ENCODE measurements around the gene RBPJ.

RBPJ gene

GRCh38 chr4:26375551-26375950 is 54.7 kb downstream of the RBPJ start:
- no peak for TF ChIP-seq ZFX (IDR thresholded peaks at IDR 0.05)
- no peak overlapping the region for H3K27ac ChIP-seq

DNA sequence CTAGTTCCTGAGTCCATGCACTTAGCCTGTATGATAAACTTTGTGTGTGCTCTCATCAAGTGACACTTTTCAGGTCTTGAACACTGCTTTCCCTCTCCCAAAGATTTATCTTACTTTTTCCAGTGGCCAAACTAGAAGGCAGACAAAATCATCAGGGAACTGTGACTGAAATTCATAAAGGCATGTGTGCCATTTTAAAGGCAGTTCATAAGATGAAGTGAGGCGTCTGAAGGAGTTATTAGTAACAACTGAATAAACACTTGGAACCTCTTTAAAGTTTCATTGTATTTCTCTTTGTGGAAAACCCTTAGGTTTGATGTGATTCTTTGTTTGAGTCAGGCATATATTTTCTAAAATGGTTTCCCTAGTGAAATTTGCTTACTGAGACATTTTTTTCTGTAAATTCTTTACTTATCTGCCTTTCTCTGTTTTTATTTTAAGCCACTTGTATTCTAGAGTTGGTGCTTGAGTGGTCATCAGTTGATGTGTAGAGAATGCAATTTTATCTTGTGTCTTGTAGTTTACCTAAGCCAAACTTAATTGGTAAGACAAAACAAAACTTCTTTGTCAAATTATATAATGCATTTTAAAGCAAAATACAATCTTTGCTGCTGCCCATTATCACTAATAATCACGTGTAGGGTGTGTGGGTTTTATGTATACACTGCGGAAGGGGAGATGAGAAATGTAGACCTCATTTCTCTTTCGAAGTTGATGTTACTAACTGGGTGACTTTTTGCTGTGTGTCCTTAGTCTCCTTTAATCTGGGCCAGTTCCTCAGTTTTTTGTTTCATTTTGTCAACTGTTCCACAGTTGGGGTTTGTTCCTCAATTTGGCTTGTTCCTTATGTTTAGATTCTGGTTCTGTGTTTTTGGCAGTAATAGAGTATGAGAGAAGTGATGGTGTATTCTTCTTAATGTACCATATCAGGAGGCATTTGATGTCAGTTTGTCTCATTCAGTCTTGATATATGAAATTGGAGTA is 56.8 kb downstream of the RBPJ start:
- TF ChIP-seq, protein P1, sequence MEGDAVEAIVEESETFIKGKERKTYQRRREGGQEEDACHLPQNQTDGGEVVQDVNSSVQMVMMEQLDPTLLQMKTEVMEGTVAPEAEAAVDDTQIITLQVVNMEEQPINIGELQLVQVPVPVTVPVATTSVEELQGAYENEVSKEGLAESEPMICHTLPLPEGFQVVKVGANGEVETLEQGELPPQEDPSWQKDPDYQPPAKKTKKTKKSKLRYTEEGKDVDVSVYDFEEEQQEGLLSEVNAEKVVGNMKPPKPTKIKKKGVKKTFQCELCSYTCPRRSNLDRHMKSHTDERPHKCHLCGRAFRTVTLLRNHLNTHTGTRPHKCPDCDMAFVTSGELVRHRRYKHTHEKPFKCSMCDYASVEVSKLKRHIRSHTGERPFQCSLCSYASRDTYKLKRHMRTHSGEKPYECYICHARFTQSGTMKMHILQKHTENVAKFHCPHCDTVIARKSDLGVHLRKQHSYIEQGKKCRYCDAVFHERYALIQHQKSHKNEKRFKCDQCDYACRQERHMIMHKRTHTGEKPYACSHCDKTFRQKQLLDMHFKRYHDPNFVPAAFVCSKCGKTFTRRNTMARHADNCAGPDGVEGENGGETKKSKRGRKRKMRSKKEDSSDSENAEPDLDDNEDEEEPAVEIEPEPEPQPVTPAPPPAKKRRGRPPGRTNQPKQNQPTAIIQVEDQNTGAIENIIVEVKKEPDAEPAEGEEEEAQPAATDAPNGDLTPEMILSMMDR (conservative IDR thresholded peaks at IDR 0.05) = no peak
- TF ChIP-seq ZFX (IDR thresholded peaks at IDR 0.05) = no peak
- no peak overlapping the region for H3K27ac ChIP-seq

GRCh38 chr4:26379837-26380236 is 59.0 kb downstream of the RBPJ start:
- TF ChIP-seq ZFX (IDR thresholded peaks at IDR 0.05) = no peak
- TF ChIP-seq, protein P1 (conservative IDR thresholded peaks at IDR 0.05) = no peak

GRCh38 chr4:26380740-26381139 is 59.9 kb downstream of the RBPJ start:
- H3K27ac ChIP-seq = no peak overlapping the region
- TF ChIP-seq ZFX (IDR thresholded peaks at IDR 0.05) = no peak
- TF ChIP-seq, protein P1 (conservative IDR thresholded peaks at IDR 0.05) = no peak

More at GRCh38 chr4:26379837-26380236, 59.0 kb downstream of the RBPJ start:
- H3K27ac ChIP-seq = no peak overlapping the region

- TF ChIP-seq, protein P1 (conservative IDR thresholded peaks at IDR 0.05) = no peak
- no peak for TF ChIP-seq ZFX (IDR thresholded peaks at IDR 0.05)
- no peak overlapping the region for H3K27ac ChIP-seq
Measured at GRCh38 chr4:26384380-26385057, 63.7 kb downstream of the RBPJ start.

- H3K27ac ChIP-seq = no peak overlapping the region
- TF ChIP-seq, protein P1 (conservative IDR thresholded peaks at IDR 0.05) = no peak
- no peak for TF ChIP-seq ZFX (IDR thresholded peaks at IDR 0.05)
Measured at GRCh38 chr4:26385690-26386089, 64.9 kb downstream of the RBPJ start.

DNA sequence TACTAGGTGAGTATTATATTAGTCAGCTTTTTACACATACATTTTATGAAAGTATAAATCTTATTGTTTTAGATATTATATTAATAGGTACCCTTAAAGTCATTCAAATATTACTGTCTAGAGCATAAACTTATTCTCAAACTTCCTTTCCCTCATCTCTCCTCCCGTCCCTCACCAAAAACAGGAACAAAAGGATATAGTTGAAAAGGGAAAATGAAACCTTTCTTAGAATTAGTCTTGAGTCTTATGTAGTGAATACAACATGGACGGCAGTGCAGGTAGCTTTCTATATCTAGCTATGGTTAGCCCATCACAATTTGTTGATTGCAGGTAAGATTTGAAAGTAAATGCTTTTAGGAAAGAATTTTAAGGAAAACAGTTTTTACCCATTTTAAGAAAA is 65.6 kb downstream of the RBPJ start:
- TF ChIP-seq, protein P1 (conservative IDR thresholded peaks at IDR 0.05) = no peak
- TF ChIP-seq ZFX (IDR thresholded peaks at IDR 0.05) = no peak

More for the DNA sequence above, 65.6 kb downstream of the RBPJ start:
- H3K27ac ChIP-seq = no peak overlapping the region
